ENCODE measurements around the gene PBX4.

DNA sequence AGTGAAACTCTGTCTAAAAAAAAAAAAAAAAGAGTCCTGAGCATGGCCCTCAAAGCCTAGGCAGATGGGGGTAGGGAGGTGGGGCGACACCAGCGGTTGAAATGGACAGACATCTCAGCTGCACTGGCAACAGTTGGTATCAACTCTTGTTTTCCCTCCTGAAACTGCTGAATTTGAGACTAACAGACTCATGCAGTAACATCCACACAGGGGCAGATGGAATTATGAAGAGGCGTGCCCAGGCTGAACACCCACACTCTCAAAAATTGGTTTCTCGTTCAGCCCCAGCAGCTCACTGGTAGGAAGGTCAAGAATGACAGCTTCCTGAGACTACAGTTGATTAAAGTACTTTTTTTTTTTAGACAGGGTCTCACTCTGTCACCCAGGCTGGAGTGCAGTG is 24.1 kb downstream of the PBX4 start:
- TF ChIP-seq, protein P1, sequence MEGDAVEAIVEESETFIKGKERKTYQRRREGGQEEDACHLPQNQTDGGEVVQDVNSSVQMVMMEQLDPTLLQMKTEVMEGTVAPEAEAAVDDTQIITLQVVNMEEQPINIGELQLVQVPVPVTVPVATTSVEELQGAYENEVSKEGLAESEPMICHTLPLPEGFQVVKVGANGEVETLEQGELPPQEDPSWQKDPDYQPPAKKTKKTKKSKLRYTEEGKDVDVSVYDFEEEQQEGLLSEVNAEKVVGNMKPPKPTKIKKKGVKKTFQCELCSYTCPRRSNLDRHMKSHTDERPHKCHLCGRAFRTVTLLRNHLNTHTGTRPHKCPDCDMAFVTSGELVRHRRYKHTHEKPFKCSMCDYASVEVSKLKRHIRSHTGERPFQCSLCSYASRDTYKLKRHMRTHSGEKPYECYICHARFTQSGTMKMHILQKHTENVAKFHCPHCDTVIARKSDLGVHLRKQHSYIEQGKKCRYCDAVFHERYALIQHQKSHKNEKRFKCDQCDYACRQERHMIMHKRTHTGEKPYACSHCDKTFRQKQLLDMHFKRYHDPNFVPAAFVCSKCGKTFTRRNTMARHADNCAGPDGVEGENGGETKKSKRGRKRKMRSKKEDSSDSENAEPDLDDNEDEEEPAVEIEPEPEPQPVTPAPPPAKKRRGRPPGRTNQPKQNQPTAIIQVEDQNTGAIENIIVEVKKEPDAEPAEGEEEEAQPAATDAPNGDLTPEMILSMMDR (conservative IDR thresholded peaks at IDR 0.05; ENCODE audit: low read depth in 2 of 2) = no peak
- TF ChIP-seq CREB1 (CRISPR knock-in tag; IDR thresholded peaks at IDR 0.05; ENCODE audit: low read depth) (no peak), POLR2AphosphoS5 (IDR thresholded peaks at IDR 0.05; ENCODE audit: low read depth) (no peak), JUNB (IDR thresholded peaks at IDR 0.05; ENCODE audit: unreplicated experiment) (no peak), EZH2 (IDR thresholded peaks at IDR 0.05; ENCODE audit: low read depth, unreplicated experiment) (no peak)
- TF ChIP-seq, protein P2, sequence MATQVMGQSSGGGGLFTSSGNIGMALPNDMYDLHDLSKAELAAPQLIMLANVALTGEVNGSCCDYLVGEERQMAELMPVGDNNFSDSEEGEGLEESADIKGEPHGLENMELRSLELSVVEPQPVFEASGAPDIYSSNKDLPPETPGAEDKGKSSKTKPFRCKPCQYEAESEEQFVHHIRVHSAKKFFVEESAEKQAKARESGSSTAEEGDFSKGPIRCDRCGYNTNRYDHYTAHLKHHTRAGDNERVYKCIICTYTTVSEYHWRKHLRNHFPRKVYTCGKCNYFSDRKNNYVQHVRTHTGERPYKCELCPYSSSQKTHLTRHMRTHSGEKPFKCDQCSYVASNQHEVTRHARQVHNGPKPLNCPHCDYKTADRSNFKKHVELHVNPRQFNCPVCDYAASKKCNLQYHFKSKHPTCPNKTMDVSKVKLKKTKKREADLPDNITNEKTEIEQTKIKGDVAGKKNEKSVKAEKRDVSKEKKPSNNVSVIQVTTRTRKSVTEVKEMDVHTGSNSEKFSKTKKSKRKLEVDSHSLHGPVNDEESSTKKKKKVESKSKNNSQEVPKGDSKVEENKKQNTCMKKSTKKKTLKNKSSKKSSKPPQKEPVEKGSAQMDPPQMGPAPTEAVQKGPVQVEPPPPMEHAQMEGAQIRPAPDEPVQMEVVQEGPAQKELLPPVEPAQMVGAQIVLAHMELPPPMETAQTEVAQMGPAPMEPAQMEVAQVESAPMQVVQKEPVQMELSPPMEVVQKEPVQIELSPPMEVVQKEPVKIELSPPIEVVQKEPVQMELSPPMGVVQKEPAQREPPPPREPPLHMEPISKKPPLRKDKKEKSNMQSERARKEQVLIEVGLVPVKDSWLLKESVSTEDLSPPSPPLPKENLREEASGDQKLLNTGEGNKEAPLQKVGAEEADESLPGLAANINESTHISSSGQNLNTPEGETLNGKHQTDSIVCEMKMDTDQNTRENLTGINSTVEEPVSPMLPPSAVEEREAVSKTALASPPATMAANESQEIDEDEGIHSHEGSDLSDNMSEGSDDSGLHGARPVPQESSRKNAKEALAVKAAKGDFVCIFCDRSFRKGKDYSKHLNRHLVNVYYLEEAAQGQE (IDR thresholded peaks at IDR 0.05; ENCODE audit: unreplicated experiment) = no peak

All from GM23338 (cell line).